ENCODE data around the gene IMPG1.

- TF ChIP-seq CTCF (IDR thresholded peaks at IDR 0.05), result no peak
- no peak for TF ChIP-seq POLR2A (IDR thresholded peaks at IDR 0.05)
Observed at GRCh38 chr6:76072562-76072961, at the start of gene IMPG1.
